ENCODE results near the gene MYRFL. TPM values are rescaled to one million over a fixed set of nuclear protein-coding genes. Genes with fewer than 3 reads are reported as not detected.

MYRFL gene
- total RNA-seq, 2 donors from 2014 or later = 0.37 to 0.45 TPM

GRCh38 chr12:69824028-69824427 is 999 bp upstream of the MYRFL start:
- Histone ChIP-seq H3K27ac (no peak overlapping the region), H3K27me3 (no peaks in the 10 kb centered on the region), H3K9ac (ENCODE audit: low read depth in 2 of 2, low read length in 2 of 2) (no peak overlapping the region), H3K9me3 (no peaks in the 10 kb centered on the region), H3K4me3 (no peak overlapping the region), H3K36me3 (no peaks in the 10 kb centered on the region), H3K4me1 (no peaks in the 10 kb centered on the region)
- TF ChIP-seq CTCF (IDR thresholded peaks at IDR 0.05) = no peak
- no peak for DNase-seq
- intact Hi-C loops (cut with DNase I) = no loop called here

DNA sequence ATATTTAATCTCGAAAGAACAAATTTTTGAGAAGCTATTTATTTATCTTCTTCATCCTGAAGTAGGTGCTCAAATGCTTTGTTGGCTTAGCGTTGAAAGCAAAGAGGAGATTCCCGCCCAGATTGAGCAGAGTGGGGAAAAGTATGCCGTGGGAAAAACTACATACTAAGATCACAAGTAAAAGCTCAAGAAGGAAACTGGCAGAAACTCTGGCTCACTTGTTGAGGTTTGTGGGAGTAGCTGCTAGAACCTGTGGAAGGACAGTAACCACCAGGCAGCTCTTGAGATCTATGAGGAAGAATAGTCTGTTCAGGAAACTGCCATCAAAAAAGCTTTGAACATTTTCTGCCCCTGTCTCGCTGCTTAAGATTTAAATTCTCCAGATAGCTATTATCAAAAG is 3.9 kb downstream of the MYRFL start:
- Histone ChIP-seq H3K4me1 (no peaks in the 10 kb centered on the region), H3K27me3 (no peaks in the 10 kb centered on the region), H3K4me3 (no peak overlapping the region), H3K27ac (no peak overlapping the region), H3K9ac (ENCODE audit: low read depth in 2 of 2, low read length in 2 of 2) (no peak overlapping the region), H3K9me3 (no peaks in the 10 kb centered on the region), H3K36me3 (no peaks in the 10 kb centered on the region)
- no peak for TF ChIP-seq CTCF (IDR thresholded peaks at IDR 0.05)
- DNase-seq = no peak
- intact Hi-C loops (cut with DNase I) = no loop called here

DNA sequence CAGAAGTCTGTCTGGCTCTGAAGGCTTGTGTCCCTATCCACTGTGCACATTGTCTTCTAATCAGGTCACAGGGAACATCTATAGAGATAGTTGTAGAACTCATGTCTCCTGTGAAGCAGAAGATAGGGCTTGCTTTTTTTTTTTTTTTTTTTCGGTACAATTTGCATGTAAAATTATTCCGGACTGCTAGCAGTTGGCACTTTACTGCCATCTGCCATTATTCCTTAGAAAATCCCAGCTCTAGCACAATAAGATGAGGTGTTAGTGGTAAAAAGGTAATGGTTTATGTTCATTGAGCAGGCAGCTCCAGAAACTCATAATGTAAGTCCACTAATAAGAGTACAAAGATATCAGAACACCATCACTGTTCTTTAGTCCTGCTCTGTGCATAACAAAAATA is 8.7 kb downstream of the MYRFL start:
- Histone ChIP-seq H3K4me1 (no peaks in the 10 kb centered on the region), H3K27me3 (no peaks in the 10 kb centered on the region), H3K9ac (ENCODE audit: low read depth in 2 of 2, low read length in 2 of 2) (no peak overlapping the region), H3K4me3 (no peak overlapping the region), H3K27ac (no peak overlapping the region), H3K36me3 (no peaks in the 10 kb centered on the region), H3K9me3 (no peaks in the 10 kb centered on the region)
- intact Hi-C loops (cut with DNase I) = no loop called here
- DNase-seq = no peak
- TF ChIP-seq CTCF (IDR thresholded peaks at IDR 0.05) = no peak

DNA sequence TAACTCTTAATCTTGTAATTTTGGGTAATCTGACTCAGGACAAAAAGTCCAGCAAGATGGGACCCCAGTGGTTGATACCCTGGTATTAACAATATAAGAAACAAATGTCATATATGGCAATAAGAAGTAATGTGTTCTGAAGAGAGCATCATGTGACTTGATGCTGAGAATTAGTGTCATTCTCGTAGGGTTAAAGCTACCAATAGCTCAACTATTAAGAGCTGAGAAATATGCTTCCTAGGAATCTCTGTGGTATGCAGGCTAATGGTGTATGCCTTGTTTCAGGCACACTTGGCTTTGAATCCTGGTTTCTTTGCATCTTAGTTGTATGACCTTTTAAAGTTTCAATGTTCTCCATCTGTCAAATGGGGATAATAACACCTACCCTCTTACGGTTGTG is 9.1 kb downstream of the MYRFL start:
- Histone ChIP-seq H3K9me3 (no peaks in the 10 kb centered on the region), H3K27me3 (no peaks in the 10 kb centered on the region), H3K4me3 (no peak overlapping the region), H3K4me1 (no peaks in the 10 kb centered on the region), H3K36me3 (no peaks in the 10 kb centered on the region), H3K27ac (no peak overlapping the region), H3K9ac (ENCODE audit: low read depth in 2 of 2, low read length in 2 of 2) (no peak overlapping the region)
- no peak for DNase-seq
- intact Hi-C loops (cut with DNase I) = no loop called here
- TF ChIP-seq CTCF (IDR thresholded peaks at IDR 0.05) = no peak

GRCh38 chr12:69834576-69834975 is 9.5 kb downstream of the MYRFL start:
- no peak overlapping the region for H3K9ac ChIP-seq (ENCODE audit: low read depth in 2 of 2, low read length in 2 of 2)
- no peaks in the 10 kb centered on the region for H3K27me3 ChIP-seq
- H3K27ac ChIP-seq = no peak overlapping the region
- H3K36me3 ChIP-seq = no peaks in the 10 kb centered on the region
- no peaks in the 10 kb centered on the region for H3K4me1 ChIP-seq
- intact Hi-C loops (cut with DNase I) = no loop called here
- no peaks in the 10 kb centered on the region for H3K9me3 ChIP-seq
- DNase-seq = no peak
- TF ChIP-seq CTCF (IDR thresholded peaks at IDR 0.05) = no peak
- no peak overlapping the region for H3K4me3 ChIP-seq

- H3K9me3 ChIP-seq = no peaks in the 10 kb centered on the region
- TF ChIP-seq CTCF (IDR thresholded peaks at IDR 0.05) = no peak
- no peak overlapping the region for H3K4me3 ChIP-seq
- no peak overlapping the region for H3K9ac ChIP-seq (ENCODE audit: low read depth in 2 of 2, low read length in 2 of 2)
- intact Hi-C loops (cut with DNase I) = no loop called here
- H3K27me3 ChIP-seq = no peaks in the 10 kb centered on the region
- H3K27ac ChIP-seq = no peak overlapping the region
- no peaks in the 10 kb centered on the region for H3K36me3 ChIP-seq
- H3K4me1 ChIP-seq = no peaks in the 10 kb centered on the region
- no peak for DNase-seq
These were observed 10.1 kb downstream of the MYRFL start for GRCh38 chr12:69835081-69835480.
